ENCODE data around the gene EMP2. TPM values are rescaled to one million over a fixed set of nuclear protein-coding genes. Genes with fewer than 3 reads are reported as not detected.
"Not testable (repeated sequence)": the region's sequence is repeated elsewhere in the genome, so short reads cannot be mapped to it uniquely, and the experiment has no call there.

Gene EMP2
- polyA plus RNA-seq, 1 donor = 21.2 TPM

DNA sequence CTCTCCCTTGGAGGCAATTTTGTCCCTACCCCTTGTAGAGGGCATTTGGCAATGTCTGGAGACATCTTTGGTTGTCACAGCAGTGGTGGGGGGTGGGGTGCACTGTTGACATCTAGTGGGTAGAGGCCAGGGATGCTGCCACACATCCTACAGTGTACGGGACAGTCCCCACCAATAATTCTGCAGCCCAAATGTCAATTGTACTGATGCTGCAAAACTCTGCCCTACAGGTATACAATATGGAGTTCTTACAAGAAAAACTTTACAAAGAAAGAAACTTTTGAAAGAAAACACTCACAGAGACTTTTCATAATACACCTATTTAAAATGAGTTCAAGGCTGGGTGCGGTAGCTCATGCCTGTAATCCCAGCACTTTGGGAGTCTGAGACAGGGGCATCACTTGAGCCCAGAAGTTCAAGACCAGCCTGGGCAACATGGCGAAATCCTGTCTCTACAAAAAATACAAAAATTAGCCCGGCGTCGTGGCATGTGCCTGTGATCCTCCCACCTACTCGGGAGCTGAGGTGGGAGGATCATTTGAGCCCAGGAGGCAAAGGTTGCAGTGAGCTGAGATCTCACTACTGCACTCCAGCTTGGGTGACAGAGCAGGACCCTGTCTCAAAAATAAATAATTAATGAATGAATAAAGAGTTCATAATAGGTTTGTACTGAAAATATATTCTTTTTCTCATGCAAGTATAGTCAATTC is 59.4 kb downstream of the EMP2 start:
- DNase-seq = no peak

DNA sequence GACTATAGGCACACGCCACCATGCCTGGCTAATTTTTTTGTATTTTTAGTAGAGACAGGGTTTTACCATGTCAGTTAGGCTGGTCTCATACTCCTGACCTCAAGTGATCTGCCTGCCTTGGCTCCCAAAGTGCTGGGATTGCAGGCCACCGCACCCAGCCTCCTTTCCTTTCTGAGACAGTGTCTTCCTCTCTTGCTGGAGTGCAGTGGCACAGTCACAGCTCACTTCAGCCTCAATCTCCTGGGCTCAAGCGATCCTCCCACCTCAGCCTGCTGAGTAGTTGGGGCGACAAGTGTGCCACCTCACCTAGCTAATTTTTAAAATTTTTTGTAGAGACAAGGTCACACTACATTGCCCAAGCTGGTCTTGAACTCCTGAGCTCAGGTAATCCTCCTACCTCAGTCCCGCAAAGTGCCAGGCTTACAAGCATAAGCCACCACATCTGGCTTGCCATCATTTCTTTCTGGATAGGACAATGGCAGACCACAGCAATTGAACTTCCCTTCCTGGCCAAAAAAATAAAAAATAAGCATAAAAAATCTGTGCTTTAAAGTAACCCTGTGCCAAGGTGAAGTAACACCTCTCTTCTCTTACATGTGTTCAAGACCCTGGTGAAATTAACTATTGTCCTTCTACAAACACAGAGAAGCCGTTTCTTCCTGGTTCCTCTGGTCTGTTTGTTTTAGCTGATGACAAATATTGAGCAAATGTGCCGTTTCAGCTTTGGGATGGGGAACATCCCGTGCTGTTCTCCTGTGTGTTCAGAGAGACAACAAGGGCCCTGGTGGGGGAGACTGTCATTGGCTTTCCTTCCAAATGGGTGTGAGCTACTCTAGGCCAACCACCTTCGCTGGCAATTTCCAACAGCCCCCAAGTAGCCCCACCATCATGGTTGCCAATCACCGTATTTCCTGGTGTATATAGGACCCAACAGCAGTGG is 60.2 kb downstream of the EMP2 start:
- no peak for DNase-seq

- no peak for DNase-seq
Observed at GRCh38 chr16:10519297-10519696, 61.1 kb downstream of the EMP2 start.

DNA sequence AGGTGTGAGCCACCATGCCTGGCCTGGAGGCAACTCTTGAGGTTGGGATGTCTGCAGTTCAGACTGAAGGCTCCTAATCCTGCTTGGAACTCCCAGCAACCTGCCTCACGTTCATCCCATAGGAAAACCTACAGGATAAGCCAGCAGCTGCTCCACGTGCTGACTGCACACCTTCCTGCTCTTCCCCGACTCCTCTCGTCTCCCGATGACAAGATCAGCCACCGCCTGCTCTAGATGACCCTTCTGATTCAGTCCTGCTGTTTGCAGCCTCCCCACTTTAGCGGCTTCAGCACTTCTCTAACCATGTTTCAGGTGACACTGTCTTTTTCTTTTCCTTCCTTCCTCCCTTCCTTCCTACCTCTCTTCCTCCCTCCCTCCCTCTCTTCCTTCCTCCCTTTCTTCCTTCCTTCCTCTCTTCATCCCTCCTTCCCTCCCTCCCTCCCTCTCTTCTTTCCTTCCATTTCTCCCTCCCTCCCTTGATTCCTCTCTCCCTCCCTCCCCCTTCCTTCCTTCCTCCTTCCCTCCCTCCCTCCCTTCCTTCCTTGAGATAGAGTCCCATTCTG is 61.8 kb downstream of the EMP2 start:
- no peak for DNase-seq

GRCh38 chr16:10517868-10518267 is 62.5 kb downstream of the EMP2 start:
- DNase-seq = no peak

- peak; percentile 61 for DNase-seq
Observed at GRCh38 chr16:10514369-10515055, 65.9 kb downstream of the EMP2 start.

DNA sequence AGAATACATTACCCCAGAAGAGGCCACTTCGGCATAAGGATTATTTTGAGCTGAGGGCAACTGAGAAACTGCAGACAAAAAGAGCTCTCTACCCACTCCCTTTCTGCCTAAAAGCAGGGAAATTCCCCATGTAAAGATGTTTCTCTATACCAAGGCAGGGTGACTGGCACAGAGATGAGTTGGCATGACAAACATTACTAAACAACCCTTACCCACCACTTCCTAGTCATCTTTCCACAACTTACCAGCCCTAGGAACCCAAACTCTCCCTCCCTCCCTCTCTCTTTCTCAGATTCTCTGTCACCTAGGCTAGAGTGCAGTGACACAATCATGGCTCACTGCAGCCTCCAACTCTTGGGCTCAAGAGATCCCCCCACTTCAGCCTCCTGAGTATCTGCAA is 68.6 kb downstream of the EMP2 start:
- no peak for DNase-seq

DNA sequence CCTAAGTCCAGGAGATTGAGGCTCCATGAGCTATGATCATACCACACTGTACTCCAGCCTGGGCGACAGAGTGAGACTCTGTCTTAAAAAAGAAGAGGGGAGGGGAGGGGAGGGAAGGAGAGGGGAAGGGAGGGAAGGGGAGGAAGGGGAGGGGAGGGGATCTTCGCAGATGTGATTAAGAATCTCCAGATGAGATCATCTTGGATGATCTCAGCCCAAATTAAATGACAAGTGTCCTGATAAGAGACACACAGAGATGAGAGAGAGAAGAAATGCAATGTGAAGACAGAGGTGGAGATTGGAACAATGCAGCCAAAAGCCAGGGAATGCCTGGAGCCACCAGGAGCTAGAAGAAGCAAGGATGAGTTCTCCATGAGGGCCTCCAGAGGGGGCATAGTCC is 70.1 kb downstream of the EMP2 start:
- no peak for DNase-seq

DNA sequence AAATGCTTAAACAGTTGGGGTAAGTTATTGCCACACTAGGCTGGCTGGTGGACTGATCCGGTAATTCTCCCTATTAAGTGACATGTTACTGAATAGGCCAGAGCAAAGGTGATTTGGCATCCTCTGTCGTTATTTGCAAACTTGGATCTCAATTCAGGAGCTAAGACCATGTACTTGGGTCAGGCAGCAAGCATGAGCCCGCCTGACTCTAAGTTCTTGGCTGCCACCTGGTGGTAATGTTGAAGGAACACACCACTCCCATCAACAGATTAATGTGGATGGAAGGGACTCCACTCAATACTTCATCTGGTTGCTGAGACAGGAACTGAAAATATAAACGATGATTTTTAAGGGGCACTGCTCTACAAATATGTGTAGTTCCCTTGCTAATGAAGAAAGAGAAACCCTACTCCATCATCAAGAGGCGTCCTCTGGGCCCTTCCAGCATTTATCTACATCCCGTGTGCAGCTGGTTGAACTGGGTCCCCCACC is 70.8 kb downstream of the EMP2 start:
- DNase-seq = peak; percentile 81

DNA sequence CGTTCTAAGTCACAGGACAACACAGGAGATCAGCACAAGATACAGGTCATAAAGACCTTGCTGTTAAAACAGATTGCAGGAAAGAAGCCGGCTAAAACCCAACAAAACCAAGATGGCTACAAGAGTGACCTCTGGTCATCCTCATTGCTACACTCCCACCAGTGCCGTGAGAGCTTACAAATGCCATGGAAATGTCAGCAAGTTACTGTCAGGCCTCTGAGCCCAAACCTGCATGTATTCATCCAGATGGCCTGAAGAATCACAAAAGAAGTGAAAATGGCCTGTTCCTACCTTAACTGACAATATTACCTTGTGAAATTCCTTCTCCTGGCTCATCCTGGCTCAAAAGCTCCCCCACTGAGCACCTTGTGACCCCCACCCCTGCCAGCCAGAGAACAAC is 75.1 kb downstream of the EMP2 start:
- not testable (repeated sequence) for DNase-seq

DNA sequence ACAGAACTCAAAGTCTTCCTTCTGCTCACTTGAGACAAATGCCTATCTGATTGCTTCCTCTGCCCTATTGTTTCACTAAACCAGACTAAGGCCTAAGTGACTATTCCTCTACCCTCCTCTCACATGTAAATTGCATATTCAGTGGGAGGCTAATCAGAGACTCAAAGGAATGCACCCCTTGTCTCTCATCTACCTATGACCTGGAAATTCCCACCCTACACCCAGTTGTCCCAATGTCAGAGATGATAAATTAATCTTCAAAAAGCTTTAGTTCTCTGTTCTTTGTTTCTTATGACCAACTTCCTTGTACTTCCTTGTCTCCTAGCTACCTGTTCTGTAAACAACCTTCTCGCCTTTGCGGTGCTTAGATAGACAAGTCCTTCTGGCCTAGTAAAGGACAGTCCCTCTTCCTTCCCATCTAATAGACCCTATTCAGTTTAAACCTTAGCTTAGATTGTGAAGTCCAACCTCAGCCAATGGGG is 76.0 kb downstream of the EMP2 start:
- DNase-seq = no peak

- no peak for DNase-seq
Observed at GRCh38 chr16:10502776-10503175, 77.6 kb downstream of the EMP2 start.

DNA sequence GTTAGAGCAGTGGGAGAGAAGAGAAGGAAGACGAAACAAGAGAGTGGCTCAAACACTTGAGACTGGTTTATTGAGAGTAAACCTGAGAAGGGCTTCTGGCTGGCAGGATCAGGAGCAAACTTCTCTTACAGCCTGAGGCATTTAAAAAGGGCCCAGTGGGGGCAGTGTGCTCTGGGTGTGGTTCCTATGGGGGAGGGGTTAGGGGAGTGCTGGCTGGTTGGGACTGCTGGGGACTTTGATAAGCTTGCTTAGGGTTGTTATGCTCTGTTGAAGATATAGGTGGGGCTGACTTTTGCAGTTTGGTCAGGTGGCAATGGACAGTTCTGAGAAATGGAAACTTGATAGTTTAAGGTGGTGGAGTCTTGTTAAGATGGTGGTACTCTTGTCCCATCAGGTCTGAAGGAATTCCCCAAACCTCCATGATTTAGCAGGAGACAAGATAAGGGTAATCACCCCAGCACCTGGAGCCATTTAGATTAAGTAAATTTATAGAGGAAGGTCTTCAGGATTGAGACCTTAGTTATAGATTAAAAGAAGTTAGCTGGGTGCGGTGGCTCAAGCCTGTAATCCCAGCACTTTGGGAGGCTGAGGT is 79.3 kb downstream of the EMP2 start:
- no peak for DNase-seq

- no peak for DNase-seq
Observed at GRCh38 chr16:10500582-10500981, 79.8 kb downstream of the EMP2 start.

GRCh38 chr16:10497132-10498101 is 83.0 kb downstream of the EMP2 start:
- DNase-seq = no peak

DNA sequence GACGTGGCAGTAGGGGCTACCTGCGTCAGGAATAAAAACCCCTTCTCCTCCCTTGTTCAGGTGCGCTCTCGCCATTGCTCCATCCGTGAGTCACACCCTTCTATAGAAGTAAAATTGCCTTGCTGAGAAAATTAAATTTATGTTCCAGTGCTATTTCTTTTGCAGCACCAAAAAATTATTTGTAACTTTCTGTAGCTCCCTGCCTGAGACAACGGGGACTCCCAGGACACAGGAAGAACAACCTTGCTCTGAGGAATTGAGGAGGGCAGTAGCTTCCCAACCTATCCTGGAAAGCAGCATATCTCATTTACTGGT is 85.4 kb downstream of the EMP2 start:
- DNase-seq = no peak

- DNase-seq = no peak
Observed at GRCh38 chr16:10494343-10495030, 85.9 kb downstream of the EMP2 start.

DNA sequence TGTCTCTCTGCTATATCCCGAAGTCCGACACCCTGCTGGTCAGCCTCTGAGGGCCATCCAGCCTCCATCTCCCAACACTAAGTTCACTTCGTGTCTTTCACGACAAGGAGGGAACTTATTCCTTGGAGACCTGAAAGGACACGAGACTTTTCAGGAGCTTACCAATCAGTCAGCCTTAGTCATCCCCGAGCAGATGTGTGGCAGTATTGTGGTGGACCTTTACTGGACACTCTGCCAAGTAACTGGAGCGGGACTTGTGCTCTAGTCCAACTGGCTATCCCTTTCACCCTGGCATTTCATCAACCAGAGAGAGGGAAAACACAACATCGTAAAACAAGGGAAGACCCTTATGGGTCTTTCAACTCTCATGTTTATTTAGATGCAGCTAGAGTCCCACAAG is 87.1 kb downstream of the EMP2 start:
- DNase-seq = no peak

- DNase-seq = no peak
Observed at GRCh38 chr16:10490141-10490540, 90.3 kb downstream of the EMP2 start.

Data from left kidney (tissue), 2 donors.